Type B pancreatic cell (in vitro differentiated cells): Measurements from ENCODE around the gene PLCB3. TPM values are rescaled to one million over a fixed set of nuclear protein-coding genes. Genes with fewer than 3 reads are reported as not detected.

Experiments
- DNase-seq: peaks from one replicate; pipeline ENCODE4 v3.0.0; 2021; ENCODE audit warnings: mixed read lengths; ENCODE audit not compliant: unreplicated experiment; ENCODE audit errors: extremely low spot score
- H3K27ac Mint-ChIP-seq: 2 replicates; pipeline ENCODE4 v1.8.0; 2021; ENCODE audit warnings: mild to moderate bottlenecking, mixed read lengths
- H3K27me3 Mint-ChIP-seq: 2 replicates; pipeline ENCODE4 v1.8.0; 2021; ENCODE audit warnings: mixed read lengths
- H3K36me3 Mint-ChIP-seq: 2 replicates; pipeline ENCODE4 v1.8.0; 2021; ENCODE audit warnings: mixed read lengths
- H3K4me1 Mint-ChIP-seq: one replicate; pipeline ENCODE4 v1.8.0; 2021; ENCODE audit warnings: mixed read lengths; ENCODE audit not compliant: unreplicated experiment
- H3K4me3 Mint-ChIP-seq: 2 replicates; pipeline ENCODE4 v1.8.0; 2021; ENCODE audit warnings: mild to moderate bottlenecking, mixed read lengths
- H3K9me3 Mint-ChIP-seq: 2 replicates; pipeline ENCODE4 v1.8.0; 2021; ENCODE audit warnings: mixed read lengths
- CTCF ChIP-seq: fragments of 200-600 bp; sonication (generic); conservative IDR thresholded peaks from 2 replicates; pipeline ENCODE4 v1.5.0; 2021; ENCODE audit warnings: antibody characterized with exemption, mild to moderate bottlenecking
- total RNA-seq: library from RNA; stranded (reverse); gene quantifications from 2 replicates; pipeline ENCODE4 v1.2.1, GENCODE V29; 2021; ENCODE audit warnings: low replicate concordance

The PLCB3 gene
- total RNA-seq, 1 donor from 2014 or later, result 40.7 TPM

- DNase-seq, result no peak
- no peaks in the 10 kb centered on the region for H3K9me3 Mint-ChIP-seq
- H3K27me3 Mint-ChIP-seq, result no peaks in the 10 kb centered on the region
- peak overlapping the region; percentile 44 for H3K27ac Mint-ChIP-seq
- TF ChIP-seq CTCF, result peak; percentile 71
- no peak overlapping the region for H3K4me3 Mint-ChIP-seq
- peaks cover 24% of the 10 kb centered on the region for H3K36me3 Mint-ChIP-seq
- H3K4me1 Mint-ChIP-seq, result peaks cover 10% of the 10 kb centered on the region
These were observed 46.8 kb upstream of the PLCB3 start for GRCh38 chr11:64204464-64204989.

- H3K27ac Mint-ChIP-seq, result no peak within 1 kb of the TSS
- DNase-seq, result no peak
- TF ChIP-seq CTCF, result no peak
- H3K4me3 Mint-ChIP-seq, result no peak within 1 kb of the TSS
- H3K27me3 Mint-ChIP-seq, result no peaks in the 10 kb centered on the region
- peaks cover 10% of the 10 kb centered on the region for H3K4me1 Mint-ChIP-seq
- no peaks in the 10 kb centered on the region for H3K9me3 Mint-ChIP-seq
- peaks cover 17% of the 10 kb centered on the region for H3K36me3 Mint-ChIP-seq
These were observed 44.7 kb upstream of the PLCB3 start, which contains the start of gene FERMT3 for GRCh38 chr11:64206457-64207255. Gene FERMT3 (plus strand): TSS chr11:64206721. CDS start chr11:64207365, 644 bp downstream.

GRCh38 chr11:64207256-64208085, 43.9 kb upstream of the PLCB3 start:
- TF ChIP-seq CTCF, result no peak
- DNase-seq, result no peak
- peaks cover 10% of the 10 kb centered on the region for H3K4me1 Mint-ChIP-seq

GRCh38 chr11:64208086-64208795, 43.1 kb upstream of the PLCB3 start:
- peaks cover 10% of the 10 kb centered on the region for H3K4me1 Mint-ChIP-seq
- peaks cover 14% of the 10 kb centered on the region for H3K36me3 Mint-ChIP-seq
- TF ChIP-seq CTCF, result no peak
- no peak for DNase-seq
- H3K4me3 Mint-ChIP-seq, result no peak overlapping the region
- H3K27me3 Mint-ChIP-seq, result no peaks in the 10 kb centered on the region
- H3K27ac Mint-ChIP-seq, result no peak overlapping the region
- no peaks in the 10 kb centered on the region for H3K9me3 Mint-ChIP-seq

More at GRCh38 chr11:64207256-64208085, 43.9 kb upstream of the PLCB3 start:
- peaks cover 17% of the 10 kb centered on the region for H3K36me3 Mint-ChIP-seq
- no peak overlapping the region for H3K4me3 Mint-ChIP-seq
- H3K27ac Mint-ChIP-seq, result no peak overlapping the region
- no peaks in the 10 kb centered on the region for H3K27me3 Mint-ChIP-seq
- H3K9me3 Mint-ChIP-seq, result no peaks in the 10 kb centered on the region
